GM21717 (cell line): ENCODE measurements around the gene ARAP3.

ENCODE experiments used
- ATAC-seq: cut with Tn5 transposase; IDR thresholded peaks from one replicate; pipeline ENCODE4 v1.9.1; 2021; ENCODE audit warnings: mild to moderate bottlenecking, moderate library complexity; ENCODE audit not compliant: unreplicated experiment

Gene ARAP3

GRCh38 chr5:141647242-141647641 lies 34.8 kb downstream of the ARAP3 start:
- no peak for ATAC-seq

GRCh38 chr5:141646026-141646425 lies 36.0 kb downstream of the ARAP3 start:
- ATAC-seq = no peak

- ATAC-seq = peak; percentile 45
Measured at GRCh38 chr5:141641634-141642267, 40.3 kb downstream of the ARAP3 start.

GRCh38 chr5:141640698-141641097 lies 41.3 kb downstream of the ARAP3 start:
- ATAC-seq = no peak

- no peak for ATAC-seq
Measured at GRCh38 chr5:141640051-141640415, 42.0 kb downstream of the ARAP3 start.

GRCh38 chr5:141639357-141640050 lies 42.5 kb downstream of the ARAP3 start:
- no peak for ATAC-seq

GRCh38 chr5:141638771-141639170 lies 43.3 kb downstream of the ARAP3 start:
- ATAC-seq = no peak

- ATAC-seq = peak; percentile 31
Measured at GRCh38 chr5:141637767-141638419, 44.1 kb downstream of the ARAP3 start.

- peak; percentile 32 for ATAC-seq
Measured at GRCh38 chr5:141637123-141637766, 44.8 kb downstream of the ARAP3 start.

GRCh38 chr5:141636413-141637122 lies 45.5 kb downstream of the ARAP3 start, which contains the start of the genes HDAC3 and RELL2:
HDAC3 (minus strand) TSS chr5:141636849; CDS start chr5:141636790, 59 bp downstream.
RELL2 (plus strand) TSS chr5:141636997; CDS start chr5:141638226, 1,229 bp downstream.
- peak; percentile 71 for ATAC-seq

GRCh38 chr5:141636106-141636412 lies 46.0 kb downstream of the ARAP3 start:
- no peak for ATAC-seq

GRCh38 chr5:141635646-141636045 lies 46.4 kb downstream of the ARAP3 start:
- no peak for ATAC-seq

- no peak for ATAC-seq
Measured at GRCh38 chr5:141634720-141635119, 47.3 kb downstream of the ARAP3 start.

GRCh38 chr5:141633871-141634561 lies 48.0 kb downstream of the ARAP3 start:
- ATAC-seq = peak; percentile 69

GRCh38 chr5:141632650-141633049 lies 49.4 kb downstream of the ARAP3 start:
- no peak for ATAC-seq

GRCh38 chr5:141630570-141631140 lies 51.4 kb downstream of the ARAP3 start:
- no peak for ATAC-seq

GRCh38 chr5:141628175-141628788 lies 53.7 kb downstream of the ARAP3 start:
- no peak for ATAC-seq

GRCh38 chr5:141623611-141624010 lies 58.4 kb downstream of the ARAP3 start:
- no peak for ATAC-seq

- peak; percentile 62 for ATAC-seq
Measured at GRCh38 chr5:141623186-141623585, 58.8 kb downstream of the ARAP3 start.
